GM21825 (cell line): ENCODE data around the gene PLPP4.
"Not testable (repeated sequence)": the region's sequence is repeated elsewhere in the genome, so short reads cannot be mapped to it uniquely, and the experiment has no call there.

Experiments used
- ATAC-seq: cut with Tn5 transposase; IDR thresholded peaks from one replicate; pipeline ENCODE4 v1.9.1; 2021; ENCODE audit warnings: mild to moderate bottlenecking, moderate library complexity; ENCODE audit not compliant: unreplicated experiment

The PLPP4 gene

GRCh38 chr10:120483651-120484301 lies 26.7 kb downstream of the PLPP4 start:
- ATAC-seq = no peak

GRCh38 chr10:120485946-120486345 lies 28.9 kb downstream of the PLPP4 start:
- ATAC-seq = no peak

GRCh38 chr10:120486671-120487205 lies 29.7 kb downstream of the PLPP4 start:
- ATAC-seq = no peak

GRCh38 chr10:120490288-120490687 lies 33.3 kb downstream of the PLPP4 start:
- ATAC-seq = no peak

GRCh38 chr10:120492346-120492745 lies 35.3 kb downstream of the PLPP4 start:
- ATAC-seq = no peak

- no peak for ATAC-seq
Observed at GRCh38 chr10:120493411-120494312, 36.6 kb downstream of the PLPP4 start.

GRCh38 chr10:120494313-120494710 lies 37.3 kb downstream of the PLPP4 start:
- no peak for ATAC-seq

GRCh38 chr10:120495226-120496009 lies 38.4 kb downstream of the PLPP4 start:
- no peak for ATAC-seq

- no peak for ATAC-seq
Observed at GRCh38 chr10:120499883-120500282, 42.9 kb downstream of the PLPP4 start.

- no peak for ATAC-seq
Observed at GRCh38 chr10:120503689-120504088, 46.7 kb downstream of the PLPP4 start.

GRCh38 chr10:120504227-120504626 lies 47.2 kb downstream of the PLPP4 start:
- not testable (repeated sequence) for ATAC-seq

- no peak for ATAC-seq
Observed at GRCh38 chr10:120505056-120505455, 48.0 kb downstream of the PLPP4 start.

- no peak for ATAC-seq
Observed at GRCh38 chr10:120505866-120506265, 48.8 kb downstream of the PLPP4 start.

GRCh38 chr10:120506674-120507073 lies 49.6 kb downstream of the PLPP4 start:
- ATAC-seq = no peak

- no peak for ATAC-seq
Observed at GRCh38 chr10:120507175-120507574, 50.1 kb downstream of the PLPP4 start.

- no peak for ATAC-seq
Observed at GRCh38 chr10:120507651-120508050, 50.6 kb downstream of the PLPP4 start.

- no peak for ATAC-seq
Observed at GRCh38 chr10:120508393-120508792, 51.4 kb downstream of the PLPP4 start.

- ATAC-seq = no peak
Observed at GRCh38 chr10:120508966-120509365, 51.9 kb downstream of the PLPP4 start.

- no peak for ATAC-seq
Observed at GRCh38 chr10:120511165-120511564, 54.1 kb downstream of the PLPP4 start.

- no peak for ATAC-seq
Observed at GRCh38 chr10:120513307-120513796, 56.3 kb downstream of the PLPP4 start.

GRCh38 chr10:120514035-120514620 lies 57.1 kb downstream of the PLPP4 start:
- ATAC-seq = no peak
